CD4-positive, alpha-beta T cell treated with Interleukin-12 subunit alpha and Interleukin-12 subunit beta, for 1 hour (primary cell): ENCODE results near the gene CCDC85B.

Experiments used
- DNase-seq: peaks from one replicate; pipeline ENCODE4 v3.0.0-alpha.2; 2020

The CCDC85B gene

GRCh38 chr11:65857853-65858680 lies 32.4 kb upstream of the CCDC85B start, which contains the start of gene CFL1:
Gene CFL1 (minus strand): TSS chr11:65858180. CDS start chr11:65858099, 81 bp downstream.
- peak; percentile 98 for DNase-seq

- DNase-seq, result peak; percentile 31
These were observed 31.8 kb upstream of the CCDC85B start for GRCh38 chr11:65858681-65859087.

DNA sequence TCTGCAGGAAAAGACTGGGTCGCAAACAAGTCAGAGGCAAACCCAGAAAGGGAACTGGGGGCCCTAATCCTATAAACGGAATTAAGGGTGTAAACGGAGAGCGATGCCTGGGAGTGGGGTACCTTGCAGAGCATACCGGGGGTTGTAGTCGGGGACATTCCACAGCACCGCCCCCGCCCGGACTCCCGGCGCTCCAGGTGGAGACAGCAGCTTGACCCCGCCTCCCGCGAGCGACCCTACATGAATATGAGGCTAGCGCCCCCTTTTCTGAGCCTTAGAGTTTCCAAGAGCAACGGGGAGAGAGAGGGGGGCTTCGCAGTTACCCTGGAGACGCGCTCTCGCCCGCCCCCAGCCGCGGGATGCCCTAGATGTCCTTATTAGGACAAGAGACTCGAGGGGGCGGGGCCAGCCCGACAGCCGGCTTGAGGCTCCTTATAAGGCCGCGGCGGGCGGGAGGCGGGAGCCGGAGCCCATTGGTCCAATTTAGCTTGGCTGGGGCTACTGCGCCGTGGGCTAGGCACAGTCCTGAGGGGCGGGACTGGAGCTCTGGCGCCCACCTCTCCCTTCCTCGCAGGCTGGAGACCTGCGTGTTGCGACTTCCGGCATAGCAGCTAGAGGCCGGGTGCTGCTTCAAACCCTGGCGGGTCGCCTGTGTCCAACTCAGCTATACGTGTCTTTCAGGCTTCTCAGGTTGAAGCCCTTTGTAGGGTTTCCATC lies 31.2 kb upstream of the CCDC85B start:
- DNase-seq, result peak; percentile 97

DNA sequence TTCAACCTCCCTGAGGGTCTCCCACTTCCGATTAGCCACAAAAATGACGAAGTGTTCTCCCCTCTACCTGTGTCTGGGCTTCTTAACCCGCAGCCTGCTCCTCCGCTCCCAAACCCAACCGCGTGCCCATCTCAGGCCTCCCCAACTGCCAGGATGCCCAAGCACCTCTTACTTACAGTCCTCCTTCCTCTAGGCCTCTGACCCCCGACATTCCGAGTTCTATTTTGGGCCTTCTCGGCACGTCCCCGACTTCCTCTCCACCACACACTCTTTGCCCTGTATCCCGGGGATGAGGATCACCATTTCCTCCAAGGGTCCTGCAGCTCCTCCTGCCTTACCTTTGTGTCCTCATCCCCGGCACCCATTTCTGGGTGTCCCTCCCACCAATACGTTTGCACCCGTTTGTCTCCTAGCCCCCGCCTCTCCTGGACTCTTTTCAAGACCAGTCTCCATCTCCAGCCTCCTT lies 30.6 kb upstream of the CCDC85B start:
- no peak for DNase-seq

DNA sequence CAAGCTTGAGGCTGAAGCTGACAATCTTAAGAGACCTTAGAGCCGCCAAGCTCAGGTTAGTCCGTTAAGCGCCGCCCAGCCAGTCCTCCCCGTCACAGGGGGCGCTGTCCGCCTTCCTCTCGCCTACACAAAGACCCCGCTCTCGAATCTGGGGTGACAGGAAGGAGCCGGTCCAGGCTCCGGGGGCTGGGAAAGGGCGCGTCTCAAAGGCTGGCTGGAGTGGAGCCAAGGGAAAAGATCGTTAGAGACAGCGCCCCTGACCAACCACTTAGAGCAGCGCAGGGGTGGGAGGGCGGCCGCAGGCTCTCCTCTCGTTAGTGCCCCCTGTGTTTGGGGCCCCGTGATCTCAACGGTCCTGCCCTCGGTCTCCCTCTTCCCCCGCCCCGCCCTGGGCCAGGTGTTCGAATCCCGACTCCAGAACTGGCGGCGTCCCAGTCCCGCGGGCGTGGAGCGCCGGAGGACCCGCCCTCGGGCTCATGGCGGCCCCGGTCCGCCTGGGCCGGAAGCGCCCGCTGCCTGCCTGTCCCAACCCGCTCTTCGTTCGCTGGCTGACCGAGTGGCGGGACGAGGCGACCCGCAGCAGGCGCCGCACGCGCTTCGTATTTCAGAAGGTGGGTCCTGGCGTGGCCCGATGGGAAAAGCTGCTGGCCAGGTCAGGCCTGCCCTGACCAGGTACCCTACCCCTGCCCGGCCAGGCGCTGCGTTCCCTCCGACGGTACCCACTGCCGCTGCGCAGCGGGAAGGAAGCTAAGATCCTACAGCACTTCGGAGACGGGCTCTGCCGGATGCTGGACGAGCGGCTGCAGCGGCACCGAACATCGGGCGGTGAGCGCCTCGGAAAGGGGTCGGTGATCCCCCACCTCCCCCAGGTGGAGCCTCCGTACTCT lies 30.0 kb upstream of the CCDC85B start, which contains the start of gene MUS81:
Gene MUS81 (plus strand): TSS at position 156 of the 887 bp plus-strand sequence. CDS start 321 bp downstream, at position 477.
- DNase-seq, result peak; percentile 97

- DNase-seq, result no peak
These were observed 29.3 kb upstream of the CCDC85B start for GRCh38 chr11:65861165-65861505.

- DNase-seq, result no peak
These were observed 28.8 kb upstream of the CCDC85B start for GRCh38 chr11:65861533-65862183.

DNA sequence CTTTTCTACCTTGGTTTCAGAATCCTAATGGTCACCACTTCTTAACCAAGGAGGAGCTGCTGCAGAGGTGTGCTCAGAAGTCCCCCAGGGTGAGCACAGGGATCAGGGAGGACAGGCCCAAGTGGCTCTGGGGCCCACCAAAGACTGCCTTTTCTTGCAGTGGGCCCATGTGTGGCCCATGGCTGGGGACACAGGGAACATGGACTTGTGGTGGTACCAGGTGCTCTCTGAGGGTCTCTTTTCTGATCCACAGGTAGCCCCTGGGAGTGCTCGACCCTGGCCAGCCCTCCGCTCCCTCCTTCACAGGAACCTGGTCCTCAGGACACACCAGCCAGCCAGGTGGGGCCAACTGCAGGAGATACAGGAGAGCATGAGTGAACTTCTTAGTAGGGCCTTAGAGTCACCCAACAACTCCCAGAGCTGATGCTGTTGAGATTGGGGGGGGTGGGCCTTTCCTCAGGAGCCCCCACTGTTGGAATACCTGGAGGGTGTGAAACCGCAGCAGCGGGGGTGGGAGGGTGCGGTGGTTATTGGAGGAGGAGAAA lies 28.2 kb upstream of the CCDC85B start:
- no peak for DNase-seq

GRCh38 chr11:65862941-65863888 lies 27.3 kb upstream of the CCDC85B start:
- DNase-seq, result no peak

GRCh38 chr11:65863889-65864705 lies 26.4 kb upstream of the CCDC85B start:
- DNase-seq, result no peak

GRCh38 chr11:65864706-65865471 lies 25.6 kb upstream of the CCDC85B start:
- DNase-seq, result no peak

DNA sequence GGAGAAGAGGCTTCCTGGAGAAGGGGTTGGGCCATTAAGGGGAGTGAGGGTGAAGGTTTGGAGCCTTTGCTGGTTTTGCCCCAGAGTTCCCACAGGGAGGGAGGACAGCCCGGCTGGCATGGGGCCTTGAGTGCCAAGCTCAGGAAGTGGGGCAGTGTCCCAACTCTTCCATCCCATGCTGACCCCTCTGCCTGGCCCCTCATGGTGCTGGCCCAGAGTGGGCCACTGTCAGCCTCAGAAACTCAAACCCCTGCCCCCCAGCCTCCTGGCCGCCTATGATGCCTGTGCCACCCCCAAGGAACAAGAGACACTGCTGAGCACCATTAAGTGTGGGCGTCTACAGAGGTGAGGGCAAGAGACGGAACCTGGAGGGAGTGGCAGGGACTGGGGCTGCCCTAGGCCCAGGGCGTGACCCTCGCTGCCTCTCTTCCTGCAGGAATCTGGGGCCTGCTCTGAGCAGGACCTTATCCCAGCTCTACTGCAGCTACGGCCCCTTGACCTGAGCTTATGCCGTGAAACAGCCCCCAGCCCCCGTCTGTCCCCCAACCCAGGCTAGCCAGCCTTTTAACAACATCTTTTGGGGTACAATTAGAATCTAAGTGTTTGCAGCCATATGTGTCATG lies 24.8 kb upstream of the CCDC85B start:
- no peak for DNase-seq

DNA sequence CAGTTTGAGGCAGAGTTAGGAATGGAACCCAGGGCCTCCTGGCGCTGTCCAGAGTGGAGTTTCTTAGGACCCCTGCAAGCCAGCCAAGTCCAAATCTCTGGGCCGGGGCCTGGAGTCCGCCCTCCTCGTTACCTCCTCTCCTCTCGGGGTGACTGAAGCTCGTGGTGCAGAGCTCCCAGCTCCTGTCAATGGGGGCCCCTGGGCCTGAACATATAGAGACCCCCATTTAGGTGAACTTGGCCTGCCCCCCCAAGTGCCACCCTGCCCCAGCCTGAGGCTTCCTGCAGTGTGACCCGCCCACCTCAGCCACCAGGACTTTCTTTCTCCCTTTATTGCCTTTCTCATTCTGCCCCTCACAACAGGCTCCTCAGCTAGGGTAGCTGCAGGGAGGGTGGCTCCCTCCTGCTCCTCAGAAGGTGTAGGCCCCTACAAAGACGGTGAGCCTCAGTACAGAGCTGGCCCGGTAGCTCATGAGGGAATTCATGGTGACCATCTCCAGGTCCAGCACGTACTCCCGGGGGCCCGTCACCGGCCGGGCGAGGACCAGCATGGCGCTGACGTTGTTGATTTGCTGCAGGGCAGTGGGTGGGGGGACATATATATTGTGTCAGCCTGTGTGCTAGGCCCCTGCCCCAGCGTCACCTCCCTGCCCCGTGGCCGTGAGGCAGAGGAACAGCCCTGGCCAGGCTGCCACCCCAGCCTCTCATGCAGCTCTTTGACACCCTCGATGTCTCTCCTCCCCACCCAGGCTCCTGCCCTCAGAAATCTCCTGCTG lies 23.8 kb upstream of the CCDC85B start:
- no peak for DNase-seq

GRCh38 chr11:65867284-65868071 lies 23.0 kb upstream of the CCDC85B start:
- no peak for DNase-seq

GRCh38 chr11:65868076-65868667 lies 22.3 kb upstream of the CCDC85B start:
- peak; percentile 45 for DNase-seq

GRCh38 chr11:65868907-65869306 lies 21.6 kb upstream of the CCDC85B start:
- no peak for DNase-seq
